ENCODE results near the gene TOX2.

TOX2 gene

DNA sequence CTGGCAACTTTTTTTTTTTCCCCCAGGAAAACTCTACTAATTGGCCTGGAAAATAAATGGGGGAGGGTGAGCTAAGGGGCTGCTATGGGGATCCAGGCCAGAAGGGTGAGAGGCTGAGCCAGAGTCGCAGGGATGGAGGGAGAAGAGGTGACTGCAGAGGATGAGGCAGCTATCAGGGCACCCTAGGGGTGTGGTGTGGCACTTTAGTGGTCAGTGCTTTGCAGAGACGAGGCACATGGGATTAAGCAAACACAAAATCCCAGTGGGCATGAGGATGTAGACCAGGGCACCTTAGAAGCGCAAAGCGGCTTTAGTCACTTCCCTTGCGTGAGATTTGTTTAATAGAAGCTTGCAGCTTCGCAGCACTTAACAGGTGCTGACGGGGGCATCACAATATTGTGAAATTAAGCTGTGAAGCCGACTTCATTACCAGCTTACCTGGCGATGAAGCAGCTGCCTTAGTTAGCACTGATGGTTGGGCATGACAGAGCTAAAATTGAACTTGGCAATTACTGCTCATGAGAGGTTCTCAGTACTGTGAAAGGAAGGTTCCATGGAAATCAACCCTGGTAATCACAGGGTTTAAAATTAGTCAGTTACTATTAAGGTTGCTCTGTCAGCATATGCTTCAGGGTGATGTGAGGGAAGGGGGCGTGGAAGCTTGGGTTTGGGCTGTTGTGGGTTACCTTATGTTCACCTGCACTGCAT is 26.0 kb downstream of the TOX2 start:
- DNase-seq (ENCODE audit: low spot score): no peak

- no peak for DNase-seq (ENCODE audit: low spot score)
Measured at GRCh38 chr20:43941476-43942200, 27.0 kb downstream of the TOX2 start.

DNA sequence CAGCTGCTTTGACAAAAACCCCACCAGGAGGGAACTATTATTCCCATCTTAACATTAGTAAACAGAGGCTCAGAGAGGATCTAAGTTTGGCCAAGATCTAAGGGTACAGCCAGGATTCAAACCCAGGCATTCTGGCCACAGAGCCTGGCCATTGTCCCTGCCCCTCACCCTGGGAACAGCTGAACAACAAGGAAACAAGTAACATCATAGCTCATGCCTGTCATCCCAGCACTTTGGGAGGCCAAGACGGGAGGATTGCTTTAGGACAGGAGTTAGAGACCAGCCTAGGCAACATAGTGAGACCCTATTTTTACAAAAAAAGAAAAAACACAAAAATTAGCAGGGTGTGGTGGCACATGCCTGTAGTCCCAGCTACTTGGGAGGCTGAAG is 27.5 kb downstream of the TOX2 start:
- no peak for DNase-seq (ENCODE audit: low spot score)

DNA sequence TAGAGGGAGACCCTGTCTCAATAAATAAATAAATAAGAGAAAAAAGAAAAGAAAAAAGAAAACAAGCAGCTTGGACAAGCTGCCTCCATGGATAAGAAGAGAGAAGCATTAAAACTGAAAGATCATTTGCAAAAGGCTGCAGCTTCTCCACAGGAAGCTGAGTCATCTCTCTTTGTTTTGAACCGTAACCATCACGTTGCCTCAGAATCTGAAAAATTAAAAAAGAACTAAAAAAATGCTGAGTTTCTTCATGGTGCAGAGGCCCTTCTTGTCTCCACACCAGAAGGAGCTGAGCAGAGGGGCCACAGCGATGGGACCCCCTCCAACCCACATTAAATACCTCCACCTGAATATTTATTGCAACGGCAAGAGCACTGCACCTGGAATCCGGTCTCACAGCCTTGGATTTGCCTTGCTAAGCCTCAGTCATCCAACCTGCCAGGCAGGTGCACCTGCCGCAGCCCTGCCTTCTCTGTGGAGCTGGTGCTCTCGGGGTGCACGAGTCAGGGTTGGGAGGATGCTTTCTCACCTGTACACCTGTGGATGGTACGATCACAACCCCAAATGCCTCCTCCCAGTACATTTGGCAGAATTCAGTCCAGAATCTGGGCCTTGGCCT is 28.1 kb downstream of the TOX2 start:
- DNase-seq (ENCODE audit: low spot score): peak; percentile 53

DNA sequence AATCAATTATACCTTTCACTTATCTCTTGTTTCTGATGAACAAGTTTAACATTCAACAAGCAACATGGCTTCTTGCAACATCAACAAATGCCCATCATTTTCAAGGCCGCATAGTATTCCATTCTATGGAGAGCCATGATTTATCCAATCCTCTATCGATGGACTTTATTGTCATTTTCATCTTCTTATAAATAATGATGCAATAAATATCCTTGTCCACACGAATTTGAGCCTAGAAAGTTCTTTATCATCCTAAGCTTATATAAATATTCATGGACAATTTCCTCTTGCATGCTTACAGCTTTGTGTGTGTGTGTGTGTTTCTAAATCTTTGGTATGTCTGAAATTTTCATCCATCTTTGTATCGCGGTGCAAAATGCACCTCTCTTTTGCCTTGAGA is 29.1 kb downstream of the TOX2 start:
- DNase-seq (ENCODE audit: low spot score): no peak

DNA sequence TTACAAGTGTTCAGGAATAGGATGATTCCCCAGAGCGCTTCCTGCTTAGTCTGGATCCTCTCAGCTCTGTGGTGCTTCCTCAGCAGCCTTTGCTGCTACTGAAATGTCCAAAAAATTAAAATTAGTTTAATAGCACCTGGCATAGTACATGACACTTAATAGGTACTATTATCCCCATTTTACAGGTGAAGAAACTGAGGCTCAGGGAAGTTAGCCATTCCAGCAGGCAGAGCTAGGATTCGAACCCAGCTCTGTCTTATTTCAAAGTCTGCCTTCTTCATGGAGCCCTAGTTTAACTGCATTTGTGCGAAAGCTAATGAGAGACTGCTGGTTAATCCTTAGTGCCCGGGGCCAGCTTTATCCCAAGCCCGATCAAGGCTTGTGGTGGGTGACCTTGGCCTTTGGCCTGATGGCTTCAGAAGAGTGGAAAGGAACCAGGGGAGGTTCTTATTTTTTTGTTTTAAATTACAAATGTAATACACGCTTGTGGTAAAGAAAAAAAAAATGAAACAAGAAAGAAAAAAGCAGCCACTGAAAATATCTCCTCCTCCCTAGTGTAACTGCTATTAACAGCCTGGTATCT is 30.1 kb downstream of the TOX2 start:
- DNase-seq (ENCODE audit: low spot score): no peak

DNA sequence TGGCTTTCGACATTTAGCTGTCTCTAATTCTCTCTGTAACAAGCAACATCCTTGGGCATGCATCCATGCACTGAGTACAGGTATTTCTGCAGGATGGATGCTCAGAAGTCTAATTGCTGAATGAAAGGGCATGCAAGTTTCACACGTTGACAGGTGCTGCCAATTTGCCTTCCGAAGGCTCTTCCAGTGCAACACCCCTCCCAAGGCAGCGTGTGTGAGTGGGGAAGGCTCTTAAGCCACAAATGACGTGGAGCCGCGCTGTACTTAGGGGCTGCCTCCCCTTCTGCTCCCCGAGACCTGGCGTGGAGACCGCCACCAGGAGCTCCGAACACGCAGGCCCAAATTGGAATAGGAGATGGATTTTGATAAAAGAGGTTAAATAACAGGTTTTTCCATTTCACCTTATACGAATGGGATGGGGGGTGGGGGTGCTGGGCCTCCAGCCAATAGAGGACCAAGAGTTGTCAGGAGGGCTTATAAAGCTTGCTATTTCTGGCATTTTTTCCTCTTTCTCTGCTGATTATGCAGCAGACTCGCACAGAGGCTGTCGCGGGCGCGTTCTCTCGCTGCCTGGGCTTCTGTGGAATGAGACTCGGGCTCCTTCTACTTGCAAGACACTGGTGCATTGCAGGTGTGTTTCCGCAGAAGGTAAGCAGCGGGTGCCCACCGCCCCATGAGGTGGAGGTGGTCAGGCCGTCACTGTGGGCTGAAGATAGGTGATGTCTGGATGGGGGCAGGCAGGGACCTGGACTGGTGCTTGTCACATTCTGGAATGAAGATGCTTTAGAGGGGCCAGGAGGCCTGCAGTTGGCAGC is 30.9 kb downstream of the TOX2 start:
- no peak for DNase-seq (ENCODE audit: low spot score)

- no peak for DNase-seq (ENCODE audit: low spot score)
Measured at GRCh38 chr20:43946206-43946491, 31.5 kb downstream of the TOX2 start.

DNA sequence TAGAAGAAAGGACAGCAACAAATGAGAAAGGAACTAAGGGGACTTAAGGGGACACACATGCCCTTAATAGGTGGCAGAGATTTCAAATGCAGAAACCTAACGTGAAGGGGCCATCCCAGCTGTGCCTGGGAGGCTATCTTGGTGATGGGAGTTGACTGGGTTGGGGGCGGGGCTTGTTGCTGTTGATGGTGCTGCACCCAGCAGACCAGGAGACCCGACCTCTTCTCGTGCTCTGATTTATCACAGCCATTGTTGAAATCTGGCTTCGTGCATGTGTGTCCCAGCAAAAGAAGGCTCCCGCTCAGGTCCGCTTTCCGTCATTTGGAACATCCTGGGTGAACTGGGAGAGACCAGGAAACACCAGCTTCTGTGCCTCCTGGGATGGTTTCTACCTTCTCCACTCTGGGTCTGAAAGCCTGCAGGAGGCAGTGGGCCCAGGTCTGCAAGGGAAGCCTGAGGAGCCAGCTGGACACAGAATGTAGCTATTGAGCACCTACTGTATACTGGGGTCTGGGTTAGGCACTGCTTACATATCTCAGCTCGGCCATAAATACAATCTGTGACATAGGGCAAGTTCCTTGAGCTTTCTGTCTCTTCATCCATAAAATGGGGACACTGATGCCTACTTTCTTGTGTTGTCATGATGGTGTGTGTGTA is 32.1 kb downstream of the TOX2 start:
- DNase-seq (ENCODE audit: low spot score): no peak

DNA sequence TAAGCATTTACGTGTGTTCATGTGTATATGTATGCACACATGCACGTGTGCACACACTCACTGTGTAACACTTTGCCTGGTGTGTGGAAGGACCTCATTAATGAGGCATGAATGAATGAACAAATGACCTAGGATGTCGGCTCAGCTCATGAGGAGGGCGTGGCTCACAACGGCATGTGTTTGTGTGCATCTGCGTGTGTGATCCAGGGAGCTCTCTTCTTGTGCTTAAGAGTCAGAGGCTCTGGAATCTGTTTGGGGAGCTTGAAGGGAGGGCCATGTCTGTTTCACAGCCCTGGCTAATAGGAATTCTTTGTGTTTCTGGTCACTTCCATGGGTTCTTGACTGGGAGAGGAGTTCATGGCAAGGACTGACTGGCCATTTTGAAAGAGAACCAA is 32.7 kb downstream of the TOX2 start:
- DNase-seq (ENCODE audit: low spot score): no peak

GRCh38 chr20:43948455-43948854 is 33.8 kb downstream of the TOX2 start:
- DNase-seq (ENCODE audit: low spot score): no peak

DNA sequence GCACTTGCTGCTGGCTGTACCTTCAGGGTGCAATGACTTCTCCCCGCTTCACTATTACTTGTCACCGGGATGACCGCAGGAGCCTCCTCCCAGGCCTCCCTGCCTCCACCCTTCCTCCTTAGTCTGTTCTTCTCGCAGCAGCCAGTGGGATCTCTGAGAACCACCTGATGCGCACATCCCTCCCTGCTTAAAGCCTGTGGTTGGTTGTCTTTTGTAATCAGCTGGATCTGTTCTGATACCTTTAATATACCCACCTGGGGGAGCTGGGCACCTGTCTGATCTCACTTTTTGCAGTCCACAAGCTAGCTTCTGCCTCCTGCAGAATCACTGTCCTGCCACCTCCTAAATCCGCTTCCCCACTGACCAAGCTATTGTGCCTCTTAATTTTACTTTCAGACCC is 34.6 kb downstream of the TOX2 start:
- DNase-seq (ENCODE audit: low spot score): no peak

- no peak for DNase-seq (ENCODE audit: low spot score)
Measured at GRCh38 chr20:43949741-43950618, 35.3 kb downstream of the TOX2 start.

GRCh38 chr20:43953919-43954592 is 39.4 kb downstream of the TOX2 start:
- DNase-seq (ENCODE audit: low spot score): no peak

DNA sequence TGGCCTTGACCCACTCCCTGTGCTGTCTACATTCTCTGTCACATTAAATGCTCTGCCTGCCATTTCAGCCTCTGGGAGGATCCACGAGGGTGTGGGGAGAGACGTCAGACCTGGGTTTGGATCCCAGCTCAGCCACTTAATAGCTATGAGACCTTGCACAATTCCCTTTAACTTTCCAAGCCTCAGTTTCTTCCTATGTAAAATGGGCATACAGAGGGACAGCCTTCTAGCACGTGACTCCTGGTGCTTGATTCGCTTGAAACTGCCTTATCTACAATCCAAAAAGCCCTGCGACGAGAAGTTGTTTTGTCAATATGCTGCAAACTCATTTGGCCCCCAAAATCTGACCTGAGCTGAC is 40.0 kb downstream of the TOX2 start:
- DNase-seq (ENCODE audit: low spot score): no peak

DNA sequence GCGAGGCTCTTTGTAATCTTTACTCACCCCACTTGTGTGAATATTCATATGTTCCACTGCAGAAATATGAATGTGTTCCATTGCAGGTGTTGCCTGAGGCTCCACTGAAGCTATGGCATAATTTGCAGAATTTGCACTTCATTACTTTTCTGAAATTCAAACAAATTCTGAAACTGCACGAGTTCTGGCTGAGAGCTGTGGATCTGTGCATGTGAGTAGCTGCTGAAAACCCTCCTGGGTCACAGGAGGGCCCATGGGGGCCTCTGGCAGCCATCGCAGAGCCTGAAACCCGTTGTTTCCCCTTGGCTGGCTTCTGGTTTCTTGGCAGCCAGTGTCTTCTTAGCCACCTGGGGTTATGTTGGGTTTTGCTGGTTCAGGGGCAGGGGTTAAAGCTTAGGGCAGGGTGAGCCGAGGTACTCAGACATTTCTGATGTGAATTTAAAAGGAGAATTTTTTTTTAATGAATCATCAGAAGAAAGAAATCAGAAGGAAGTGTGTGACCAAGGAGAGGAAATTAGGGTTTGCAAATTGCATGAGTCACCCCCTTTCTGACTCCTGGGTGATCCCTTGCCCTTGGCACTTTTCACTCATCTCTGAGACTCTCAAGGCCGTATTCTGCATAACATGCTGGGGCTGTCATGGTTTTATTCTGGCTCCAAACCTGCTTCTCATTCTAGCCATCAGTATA is 40.6 kb downstream of the TOX2 start:
- peak; percentile 91 for DNase-seq (ENCODE audit: low spot score)

- DNase-seq (ENCODE audit: low spot score): peak; percentile 74
Measured at GRCh38 chr20:43955750-43956191, 41.1 kb downstream of the TOX2 start.

DNA sequence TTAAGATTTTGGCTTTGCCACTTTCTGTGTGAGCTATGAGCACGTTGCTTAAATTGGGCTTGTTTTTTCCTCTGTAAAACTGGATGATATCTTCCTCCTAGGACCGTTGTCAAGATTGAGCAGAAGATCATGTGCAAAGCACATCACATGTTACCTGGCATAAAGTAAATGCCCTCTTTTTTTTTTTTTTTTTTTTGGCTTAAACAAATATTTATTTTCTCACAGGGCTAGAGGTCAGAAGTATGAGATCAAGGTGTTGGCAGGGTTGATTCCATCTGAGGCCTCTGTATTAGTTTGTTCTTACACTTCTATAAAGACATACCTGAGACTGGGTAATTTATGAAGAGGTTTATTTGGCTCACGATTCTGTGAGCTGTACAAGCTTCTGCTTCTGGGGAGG is 42.7 kb downstream of the TOX2 start:
- no peak for DNase-seq (ENCODE audit: low spot score)

DNA sequence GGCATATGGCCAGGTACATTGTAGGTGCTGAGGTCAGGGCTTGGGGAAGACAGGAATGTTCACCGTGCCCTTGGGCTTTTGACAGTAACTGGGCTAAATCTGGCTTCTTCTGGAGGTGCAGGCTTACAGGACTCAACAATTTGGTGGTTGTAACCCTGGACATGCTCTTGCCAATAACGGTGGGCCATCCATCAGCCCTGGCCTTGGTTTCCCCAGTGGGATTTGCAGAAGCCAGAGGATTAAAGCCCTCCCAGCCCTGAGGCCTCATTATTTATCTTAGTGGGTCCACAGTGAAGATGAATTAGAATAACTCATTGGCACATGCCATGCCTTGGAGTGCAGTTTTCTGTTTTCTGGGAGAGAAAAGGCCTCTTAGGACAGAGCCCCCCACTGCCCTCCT is 44.0 kb downstream of the TOX2 start:
- no peak for DNase-seq (ENCODE audit: low spot score)

All from SW480 (cell line).